GM18505 (cell line): Measurements from ENCODE around the gene BNIPL.

Experiments used
- ATAC-seq: cut with Tn5 transposase; IDR thresholded peaks from one replicate; pipeline ENCODE4 v1.9.1; 2021; ENCODE audit not compliant: unreplicated experiment
- POLR2A ChIP-seq: IDR thresholded peaks from 4 replicates; pipeline ENCODE4 v1.6.1; 2011; ENCODE audit warnings: borderline replicate concordance; ENCODE audit not compliant: insufficient read depth, insufficient read length; ENCODE audit errors: extremely low read depth

The BNIPL gene

GRCh38 chr1:151005729-151006319, 30.6 kb upstream of the BNIPL start:
- ATAC-seq: no peak
- no peak for TF ChIP-seq POLR2A

- no peak for ATAC-seq
- peak; percentile 42 for TF ChIP-seq POLR2A
Measured at GRCh38 chr1:151006327-151007052, 29.9 kb upstream of the BNIPL start, which contains the start of gene MINDY1. TSS of gene MINDY1 (minus strand) at chr1:151006902. CDS start at chr1:151002617, 4,285 bp downstream.

- TF ChIP-seq POLR2A: no peak
- no peak for ATAC-seq
Measured at GRCh38 chr1:151007853-151008243, 28.5 kb upstream of the BNIPL start.

GRCh38 chr1:151008244-151009205, 27.9 kb upstream of the BNIPL start, which contains the start of gene PRUNE1:
TSS of gene PRUNE1 (plus strand) at chr1:151008449. CDS start at chr1:151008633, 184 bp downstream.
- peak; percentile 70 for TF ChIP-seq POLR2A
- ATAC-seq: peak; percentile 78

GRCh38 chr1:151009206-151009587, 27.2 kb upstream of the BNIPL start:
- no peak for ATAC-seq
- TF ChIP-seq POLR2A: no peak

- ATAC-seq: no peak
- TF ChIP-seq POLR2A: no peak
Measured at GRCh38 chr1:151009674-151010345, 26.6 kb upstream of the BNIPL start.

GRCh38 chr1:151010346-151010726, 26.1 kb upstream of the BNIPL start:
- no peak for TF ChIP-seq POLR2A
- no peak for ATAC-seq

- ATAC-seq: no peak
- TF ChIP-seq POLR2A: no peak
Measured at GRCh38 chr1:151011154-151011850, 25.1 kb upstream of the BNIPL start.

GRCh38 chr1:151012684-151013471, 23.5 kb upstream of the BNIPL start:
- no peak for ATAC-seq
- TF ChIP-seq POLR2A: no peak

- no peak for TF ChIP-seq POLR2A
- no peak for ATAC-seq
Measured at GRCh38 chr1:151013518-151013917, 22.9 kb upstream of the BNIPL start.

- TF ChIP-seq POLR2A: no peak
Measured at GRCh38 chr1:151024540-151025146, 11.7 kb upstream of the BNIPL start.

More at GRCh38 chr1:151024540-151025146, 11.7 kb upstream of the BNIPL start:
- ATAC-seq: no peak
